GM23338 (cell line): Measurements from ENCODE around the gene CRYGD. TPM values are rescaled to one million over a fixed set of nuclear protein-coding genes. Genes with fewer than 3 reads are reported as not detected.

Source experiments
- ATAC-seq: fragments of 200-7000 bp; cut with Tn5 transposase; 3 replicates; pipeline ENCODE4 v1.9.1; 2020
- DNase-seq: peaks from one replicate; pipeline ENCODE4 v3.0.0-alpha.2; 2015; ENCODE audit warnings: low spot score
- H2AFZ ChIP-seq: fragments of 200-600 bp; sonication (generic); 2 replicates; pipeline ENCODE4 v1.8.0; 2016; ENCODE audit warnings: antibody characterized with exemption, mild to moderate bottlenecking, moderate library complexity
- H3F3A ChIP-seq: fragments of 200-600 bp; sonication (generic); replicated peaks from 2 replicates; pipeline ENCODE4 v1.8.0; 2017; ENCODE audit warnings: antibody characterized with exemption, mixed run types, low read depth
- H3K27ac ChIP-seq: fragments of 200-600 bp; sonication (generic); 2 replicates; pipeline ENCODE4 v1.6.1; 2016; ENCODE audit warnings: low read depth
- H3K27me3 ChIP-seq: fragments of 200-600 bp; sonication (generic); 2 replicates; pipeline ENCODE4 v1.8.0; 2016; ENCODE audit warnings: mild to moderate bottlenecking, mixed run types, moderate library complexity; ENCODE audit not compliant: insufficient read depth
- H3K36me3 ChIP-seq: fragments of 200-600 bp; sonication (generic); 2 replicates; pipeline ENCODE4 v1.8.0; 2016; ENCODE audit warnings: mild to moderate bottlenecking; ENCODE audit not compliant: insufficient read depth
- H3K4me1 ChIP-seq: fragments of 200-600 bp; sonication (generic); 2 replicates; pipeline ENCODE4 v1.8.0; 2016; ENCODE audit warnings: mild to moderate bottlenecking, moderate library complexity; ENCODE audit not compliant: insufficient read depth
- H3K4me2 ChIP-seq: fragments of 200-600 bp; sonication (generic); 2 replicates; pipeline ENCODE4 v1.7.1; 2017; ENCODE audit warnings: mixed run types
- H3K4me3 ChIP-seq: fragments of 200-600 bp; sonication (generic); 2 replicates; pipeline ENCODE4 v1.6.1; 2016; ENCODE audit warnings: mixed run types
- H3K79me2 ChIP-seq: fragments of 200-600 bp; sonication (generic); replicated peaks from 2 replicates; pipeline ENCODE4 v1.8.0; 2017; ENCODE audit warnings: mild to moderate bottlenecking; ENCODE audit not compliant: insufficient read depth
- H3K9me2 ChIP-seq: fragments of 200-600 bp; sonication (generic); 2 replicates; pipeline ENCODE4 v1.8.0; 2017; ENCODE audit not compliant: insufficient read depth
- H4K20me1 ChIP-seq: fragments of 200-600 bp; sonication (generic); replicated peaks from 2 replicates; pipeline ENCODE4 v1.8.0; 2017; ENCODE audit warnings: mild to moderate bottlenecking; ENCODE audit not compliant: insufficient read depth
- H3K27ac Mint-ChIP-seq: 2 replicates; pipeline ENCODE4 v1.8.0; 2020; ENCODE audit warnings: inconsistent platforms, mild to moderate bottlenecking, moderate library complexity, mixed read lengths
- H3K27me3 Mint-ChIP-seq: 3 replicates; pipeline ENCODE4 v1.8.0; 2022; ENCODE audit warnings: low read depth, mild to moderate bottlenecking, moderate library complexity, mixed read lengths, inconsistent platforms; ENCODE audit not compliant: insufficient read depth, poor library complexity
- H3K36me3 Mint-ChIP-seq: 3 replicates; pipeline ENCODE4 v1.8.0; 2021; ENCODE audit warnings: low read depth, mild to moderate bottlenecking, inconsistent platforms, moderate library complexity, mixed read lengths
- H3K4me1 Mint-ChIP-seq: 3 replicates; pipeline ENCODE4 v1.8.0; 2020; ENCODE audit warnings: mild to moderate bottlenecking, inconsistent platforms, mixed read lengths
- H3K4me3 Mint-ChIP-seq: 3 replicates; pipeline ENCODE4 v1.8.0; 2021; ENCODE audit warnings: moderate library complexity, mild to moderate bottlenecking, inconsistent platforms, mixed read lengths
- H3K9me3 Mint-ChIP-seq: 3 replicates; pipeline ENCODE4 v1.8.0; 2020; ENCODE audit warnings: moderate library complexity, mild to moderate bottlenecking, inconsistent platforms, mixed read lengths
- EZH2phosphoT487 ChIP-seq: fragments of 200-600 bp; sonication (generic); IDR thresholded peaks from one replicate; pipeline ENCODE4 v1.8.1; 2018; ENCODE audit warnings: antibody characterized with exemption; ENCODE audit not compliant: unreplicated experiment
- POLR2AphosphoS5 ChIP-seq: IDR thresholded peaks from 2 replicates; pipeline ENCODE4 v1.6.1; 2016; ENCODE audit warnings: antibody characterized with exemption, low read depth
- STAT1 ChIP-seq: IDR thresholded peaks from one replicate; pipeline ENCODE4 v1.6.1; 2016; ENCODE audit warnings: antibody characterized with exemption; ENCODE audit not compliant: unreplicated experiment
- ZNF114 ChIP-seq: fragments of 250-450 bp; sonication (Bioruptor Pico); IDR thresholded peaks from 2 replicates; pipeline ENCODE4 v1.5.0; 2020; ENCODE audit warnings: mild to moderate bottlenecking, moderate library complexity
- polyA plus RNA-seq: library from polyadenylated mRNA; unstranded; fragments of >200 nt; fragmentation: Nextera tagmentation; extraction: Ambion mirVana; gene quantifications from 2 replicates; pipeline ENCODE4 v1.2.1, GENCODE V29; 2016
- total RNA-seq: library from RNA; depleted of rRNA; stranded (reverse); fragments of >200 nt; shearing (Covaris generic); gene quantifications from 2 replicates; pipeline ENCODE4 v1.2.3, GENCODE V29; 2014
- TF ChIP-seq, protein P1 (sequence below): IDR thresholded peaks from one replicate; pipeline ENCODE4 v1.6.1; 2018; ENCODE audit warnings: antibody characterized with exemption; ENCODE audit not compliant: unreplicated experiment
- TF ChIP-seq, protein P2 (sequence below), 2 experiments: fragments of 200-600 bp in 1 of 2; sonication (generic) in 1 of 2; conservative IDR thresholded peaks; 2 replicates each; pipeline versions ENCODE4 v1.5.1 to v1.6.1; 2016 to 2017; ENCODE audit warnings: antibody characterized with exemption in 2 of 2, low read depth in 2 of 2, mild to moderate bottlenecking in 2 of 2, moderate library complexity in 1 of 2
- TF ChIP-seq, protein P3 (sequence below): fragments of 250-450 bp; sonication (Bioruptor Pico); IDR thresholded peaks from 2 replicates; pipeline ENCODE4 v1.5.0; 2020; ENCODE audit warnings: mild to moderate bottlenecking, moderate library complexity

The CRYGD gene
- total and polyA plus RNA-seq, 2 experiments from 2014 or later = 3.4 to 23.9 TPM

DNA sequence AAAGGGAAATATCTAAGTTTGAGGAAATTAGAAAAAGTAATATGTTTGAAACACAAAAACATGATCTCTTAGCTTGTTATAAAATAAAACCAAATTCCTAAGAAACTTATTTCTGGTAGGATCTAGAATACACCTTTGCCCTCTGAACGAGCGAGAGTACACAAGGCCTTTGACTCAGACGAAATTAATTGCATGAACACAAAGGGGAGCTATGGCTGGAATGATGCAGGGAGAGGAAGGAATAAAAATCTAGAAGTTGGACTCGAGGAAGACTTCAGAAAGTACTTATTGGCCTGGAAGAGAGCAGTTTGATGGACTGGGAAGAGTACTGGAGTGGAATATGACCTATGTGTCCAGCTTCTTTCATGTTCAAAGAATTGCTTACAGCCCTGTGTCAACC, 927 bp upstream of the CRYGD start (continued):
- TF ChIP-seq, protein P1, sequence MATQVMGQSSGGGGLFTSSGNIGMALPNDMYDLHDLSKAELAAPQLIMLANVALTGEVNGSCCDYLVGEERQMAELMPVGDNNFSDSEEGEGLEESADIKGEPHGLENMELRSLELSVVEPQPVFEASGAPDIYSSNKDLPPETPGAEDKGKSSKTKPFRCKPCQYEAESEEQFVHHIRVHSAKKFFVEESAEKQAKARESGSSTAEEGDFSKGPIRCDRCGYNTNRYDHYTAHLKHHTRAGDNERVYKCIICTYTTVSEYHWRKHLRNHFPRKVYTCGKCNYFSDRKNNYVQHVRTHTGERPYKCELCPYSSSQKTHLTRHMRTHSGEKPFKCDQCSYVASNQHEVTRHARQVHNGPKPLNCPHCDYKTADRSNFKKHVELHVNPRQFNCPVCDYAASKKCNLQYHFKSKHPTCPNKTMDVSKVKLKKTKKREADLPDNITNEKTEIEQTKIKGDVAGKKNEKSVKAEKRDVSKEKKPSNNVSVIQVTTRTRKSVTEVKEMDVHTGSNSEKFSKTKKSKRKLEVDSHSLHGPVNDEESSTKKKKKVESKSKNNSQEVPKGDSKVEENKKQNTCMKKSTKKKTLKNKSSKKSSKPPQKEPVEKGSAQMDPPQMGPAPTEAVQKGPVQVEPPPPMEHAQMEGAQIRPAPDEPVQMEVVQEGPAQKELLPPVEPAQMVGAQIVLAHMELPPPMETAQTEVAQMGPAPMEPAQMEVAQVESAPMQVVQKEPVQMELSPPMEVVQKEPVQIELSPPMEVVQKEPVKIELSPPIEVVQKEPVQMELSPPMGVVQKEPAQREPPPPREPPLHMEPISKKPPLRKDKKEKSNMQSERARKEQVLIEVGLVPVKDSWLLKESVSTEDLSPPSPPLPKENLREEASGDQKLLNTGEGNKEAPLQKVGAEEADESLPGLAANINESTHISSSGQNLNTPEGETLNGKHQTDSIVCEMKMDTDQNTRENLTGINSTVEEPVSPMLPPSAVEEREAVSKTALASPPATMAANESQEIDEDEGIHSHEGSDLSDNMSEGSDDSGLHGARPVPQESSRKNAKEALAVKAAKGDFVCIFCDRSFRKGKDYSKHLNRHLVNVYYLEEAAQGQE = no peak
- TF ChIP-seq, protein P2, sequence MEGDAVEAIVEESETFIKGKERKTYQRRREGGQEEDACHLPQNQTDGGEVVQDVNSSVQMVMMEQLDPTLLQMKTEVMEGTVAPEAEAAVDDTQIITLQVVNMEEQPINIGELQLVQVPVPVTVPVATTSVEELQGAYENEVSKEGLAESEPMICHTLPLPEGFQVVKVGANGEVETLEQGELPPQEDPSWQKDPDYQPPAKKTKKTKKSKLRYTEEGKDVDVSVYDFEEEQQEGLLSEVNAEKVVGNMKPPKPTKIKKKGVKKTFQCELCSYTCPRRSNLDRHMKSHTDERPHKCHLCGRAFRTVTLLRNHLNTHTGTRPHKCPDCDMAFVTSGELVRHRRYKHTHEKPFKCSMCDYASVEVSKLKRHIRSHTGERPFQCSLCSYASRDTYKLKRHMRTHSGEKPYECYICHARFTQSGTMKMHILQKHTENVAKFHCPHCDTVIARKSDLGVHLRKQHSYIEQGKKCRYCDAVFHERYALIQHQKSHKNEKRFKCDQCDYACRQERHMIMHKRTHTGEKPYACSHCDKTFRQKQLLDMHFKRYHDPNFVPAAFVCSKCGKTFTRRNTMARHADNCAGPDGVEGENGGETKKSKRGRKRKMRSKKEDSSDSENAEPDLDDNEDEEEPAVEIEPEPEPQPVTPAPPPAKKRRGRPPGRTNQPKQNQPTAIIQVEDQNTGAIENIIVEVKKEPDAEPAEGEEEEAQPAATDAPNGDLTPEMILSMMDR (conservative IDR thresholded peaks at IDR 0.05; ENCODE audit: low read depth in 2 of 2) = no peak
- TF ChIP-seq POLR2AphosphoS5 = no peak

DNA sequence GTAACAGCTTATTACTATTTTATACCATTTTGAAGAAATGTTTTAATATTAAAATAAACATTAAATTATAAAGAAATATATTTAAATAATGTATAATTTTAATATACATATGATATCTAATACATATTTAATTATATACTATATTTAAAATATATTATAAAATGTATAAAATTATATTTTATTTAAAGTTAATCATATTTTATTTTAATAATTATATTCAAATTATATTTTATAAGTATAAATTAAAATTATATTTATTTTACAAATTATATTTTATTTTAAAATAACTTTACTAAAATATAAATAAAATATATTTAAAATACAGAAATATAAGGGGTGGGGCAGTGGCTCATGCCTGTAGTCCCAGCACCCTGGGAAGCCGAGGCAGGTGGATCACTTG, 2.1 kb downstream of the CRYGD start:
- Histone ChIP-seq H3K4me1 (peaks cover 9% of the 10 kb centered on the region; the same call in 1 of the 2 replicates), H3F3A (0 out of 2 replicates have a peak, but pooled peaks cover 3% of the 10 kb centered on the region), H3K9me2 (no peaks in the 10 kb centered on the region), H3K4me3 (no peak overlapping the region), H3K27me3 (no peaks in the 10 kb centered on the region), H4K20me1 (no peaks in the 10 kb centered on the region), H3K27ac (no peak overlapping the region), H3K36me3 (no peaks in the 10 kb centered on the region), H3K79me2 (no peaks in the 10 kb centered on the region), H2AFZ (no peak overlapping the region), H3K4me2 (no peak overlapping the region)
- H3K4me1 Mint-ChIP-seq = peaks cover 14% of the 10 kb centered on the region
- no peak overlapping the region for H3K4me3 Mint-ChIP-seq
- no peak overlapping the region for H3K27ac Mint-ChIP-seq
- no peak for ATAC-seq
- no peaks in the 10 kb centered on the region for H3K9me3 Mint-ChIP-seq
- peaks cover 16% of the 10 kb centered on the region for H3K27me3 Mint-ChIP-seq
- no peaks in the 10 kb centered on the region for H3K36me3 Mint-ChIP-seq
- DNase-seq = no peak
- no peak for TF ChIP-seq STAT1
- TF ChIP-seq, protein P2 (conservative IDR thresholded peaks at IDR 0.05; ENCODE audit: low read depth in 2 of 2) = no peak
- TF ChIP-seq, protein P3, sequence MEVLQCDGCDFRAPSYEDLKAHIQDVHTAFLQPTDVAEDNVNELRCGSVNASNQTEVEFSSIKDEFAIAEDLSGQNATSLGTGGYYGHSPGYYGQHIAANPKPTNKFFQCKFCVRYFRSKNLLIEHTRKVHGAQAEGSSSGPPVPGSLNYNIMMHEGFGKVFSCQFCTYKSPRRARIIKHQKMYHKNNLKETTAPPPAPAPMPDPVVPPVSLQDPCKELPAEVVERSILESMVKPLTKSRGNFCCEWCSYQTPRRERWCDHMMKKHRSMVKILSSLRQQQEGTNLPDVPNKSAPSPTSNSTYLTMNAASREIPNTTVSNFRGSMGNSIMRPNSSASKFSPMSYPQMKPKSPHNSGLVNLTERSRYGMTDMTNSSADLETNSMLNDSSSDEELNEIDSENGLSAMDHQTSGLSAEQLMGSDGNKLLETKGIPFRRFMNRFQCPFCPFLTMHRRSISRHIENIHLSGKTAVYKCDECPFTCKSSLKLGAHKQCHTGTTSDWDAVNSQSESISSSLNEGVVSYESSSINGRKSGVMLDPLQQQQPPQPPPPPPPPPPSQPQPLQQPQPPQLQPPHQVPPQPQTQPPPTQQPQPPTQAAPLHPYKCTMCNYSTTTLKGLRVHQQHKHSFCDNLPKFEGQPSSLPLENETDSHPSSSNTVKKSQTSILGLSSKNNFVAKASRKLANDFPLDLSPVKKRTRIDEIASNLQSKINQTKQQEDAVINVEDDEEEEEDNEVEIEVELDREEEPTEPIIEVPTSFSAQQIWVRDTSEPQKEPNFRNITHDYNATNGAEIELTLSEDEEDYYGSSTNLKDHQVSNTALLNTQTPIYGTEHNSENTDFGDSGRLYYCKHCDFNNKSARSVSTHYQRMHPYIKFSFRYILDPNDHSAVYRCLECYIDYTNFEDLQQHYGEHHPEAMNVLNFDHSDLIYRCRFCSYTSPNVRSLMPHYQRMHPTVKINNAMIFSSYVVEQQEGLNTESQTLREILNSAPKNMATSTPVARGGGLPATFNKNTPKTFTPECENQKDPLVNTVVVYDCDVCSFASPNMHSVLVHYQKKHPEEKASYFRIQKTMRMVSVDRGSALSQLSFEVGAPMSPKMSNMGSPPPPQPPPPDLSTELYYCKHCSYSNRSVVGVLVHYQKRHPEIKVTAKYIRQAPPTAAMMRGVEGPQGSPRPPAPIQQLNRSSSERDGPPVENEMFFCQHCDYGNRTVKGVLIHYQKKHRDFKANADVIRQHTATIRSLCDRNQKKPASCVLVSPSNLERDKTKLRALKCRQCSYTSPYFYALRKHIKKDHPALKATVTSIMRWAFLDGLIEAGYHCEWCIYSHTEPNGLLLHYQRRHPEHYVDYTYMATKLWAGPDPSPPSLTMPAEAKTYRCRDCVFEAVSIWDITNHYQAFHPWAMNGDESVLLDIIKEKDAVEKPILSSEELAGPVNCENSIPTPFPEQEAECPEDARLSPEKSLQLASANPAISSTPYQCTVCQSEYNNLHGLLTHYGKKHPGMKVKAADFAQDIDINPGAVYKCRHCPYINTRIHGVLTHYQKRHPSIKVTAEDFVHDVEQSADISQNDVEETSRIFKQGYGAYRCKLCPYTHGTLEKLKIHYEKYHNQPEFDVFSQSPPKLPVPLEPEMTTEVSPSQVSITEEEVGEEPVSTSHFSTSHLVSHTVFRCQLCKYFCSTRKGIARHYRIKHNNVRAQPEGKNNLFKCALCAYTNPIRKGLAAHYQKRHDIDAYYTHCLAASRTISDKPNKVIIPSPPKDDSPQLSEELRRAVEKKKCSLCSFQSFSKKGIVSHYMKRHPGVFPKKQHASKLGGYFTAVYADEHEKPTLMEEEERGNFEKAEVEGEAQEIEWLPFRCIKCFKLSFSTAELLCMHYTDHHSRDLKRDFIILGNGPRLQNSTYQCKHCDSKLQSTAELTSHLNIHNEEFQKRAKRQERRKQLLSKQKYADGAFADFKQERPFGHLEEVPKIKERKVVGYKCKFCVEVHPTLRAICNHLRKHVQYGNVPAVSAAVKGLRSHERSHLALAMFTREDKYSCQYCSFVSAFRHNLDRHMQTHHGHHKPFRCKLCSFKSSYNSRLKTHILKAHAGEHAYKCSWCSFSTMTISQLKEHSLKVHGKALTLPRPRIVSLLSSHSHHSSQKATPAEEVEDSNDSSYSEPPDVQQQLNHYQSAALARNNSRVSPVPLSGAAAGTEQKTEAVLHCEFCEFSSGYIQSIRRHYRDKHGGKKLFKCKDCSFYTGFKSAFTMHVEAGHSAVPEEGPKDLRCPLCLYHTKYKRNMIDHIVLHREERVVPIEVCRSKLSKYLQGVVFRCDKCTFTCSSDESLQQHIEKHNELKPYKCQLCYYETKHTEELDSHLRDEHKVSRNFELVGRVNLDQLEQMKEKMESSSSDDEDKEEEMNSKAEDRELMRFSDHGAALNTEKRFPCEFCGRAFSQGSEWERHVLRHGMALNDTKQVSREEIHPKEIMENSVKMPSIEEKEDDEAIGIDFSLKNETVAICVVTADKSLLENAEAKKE (CRISPR knock-in tag) = no peak
- TF ChIP-seq ZNF114 = no peak
- no peak for TF ChIP-seq EZH2phosphoT487
